ENCODE results near the gene TNFSF18.

- TF ChIP-seq KAT7 (CRISPR knock-in tag; IDR thresholded peaks at IDR 0.05; ENCODE audit: borderline replicate concordance): no peak
- no peak for TF ChIP-seq TEAD4 (CRISPR knock-in tag; IDR thresholded peaks at IDR 0.05)
- TF ChIP-seq NFE2L1 (CRISPR knock-in tag; IDR thresholded peaks at IDR 0.05): no peak
Observed at GRCh38 chr1:172999349-172999748, 51.4 kb downstream of the TNFSF18 start.
